Endothelial cell of umbilical vein (primary cell): Measurements from ENCODE around the gene LIPA.

ENCODE experiments used
- CTCF ChIP-seq, 2 donors: IDR thresholded peaks; 1 replicate in 1 of 2; 2 replicates in 1 of 2; pipeline ENCODE4 v1.5.1; 2011; ENCODE audit warnings: low read length in 2 of 2, mild to moderate bottlenecking in 2 of 2, moderate library complexity in 2 of 2, control low read depth in 1 of 2, inconsistent platforms in 1 of 2, low read depth in 1 of 2; ENCODE audit not compliant: insufficient read depth in 1 of 2; ENCODE audit errors: extremely low read depth in 1 of 2
- EZH2 ChIP-seq: IDR thresholded peaks from 2 replicates; pipeline ENCODE4 v1.6.1; 2012; ENCODE audit warnings: borderline replicate concordance, low read depth, mild to moderate bottlenecking, moderate library complexity, low read length, inconsistent platforms; ENCODE audit not compliant: severe bottlenecking
- FOS ChIP-seq: IDR thresholded peaks from 2 replicates; pipeline ENCODE4 v1.6.1; 2011; ENCODE audit warnings: mild to moderate bottlenecking, low read length, moderate library complexity, borderline replicate concordance; ENCODE audit not compliant: insufficient read depth
- GATA2 ChIP-seq: IDR thresholded peaks from 2 replicates; pipeline ENCODE4 v1.7.0; 2011; ENCODE audit warnings: low read depth, mild to moderate bottlenecking, moderate library complexity, mixed read lengths, low read length; ENCODE audit not compliant: insufficient read length, insufficient read depth
- MAX ChIP-seq: IDR thresholded peaks from 2 replicates; pipeline ENCODE4 v1.6.1; 2011; ENCODE audit not compliant: insufficient read depth, insufficient read length
- MYC ChIP-seq: IDR thresholded peaks from one replicate; pipeline ENCODE4 v1.6.1; 2011; ENCODE audit warnings: mild to moderate bottlenecking, low read depth, low read length
- POLR2A ChIP-seq: IDR thresholded peaks from 2 replicates; pipeline ENCODE4 v1.6.1; 2012; ENCODE audit warnings: low read depth, mild to moderate bottlenecking, control low read depth, low read length
- POLR2AphosphoS5 ChIP-seq: IDR thresholded peaks from 2 replicates; pipeline ENCODE4 v1.6.1; 2012; ENCODE audit warnings: low read depth, mild to moderate bottlenecking, control low read depth, low read length, moderate library complexity; ENCODE audit not compliant: insufficient read depth

GRCh38 chr10:89201345-89202032 is 50.1 kb downstream of the LIPA start:
- TF ChIP-seq CTCF (IDR thresholded peaks at IDR 0.05; ENCODE audit: extremely low read depth in 1 of 2, insufficient read depth in 1 of 2, low read depth in 1 of 2, low read length in 2 of 2), result no peak
- TF ChIP-seq GATA2, result no peak
- no peak for TF ChIP-seq POLR2A
- no peak for TF ChIP-seq POLR2AphosphoS5
- no peak for TF ChIP-seq EZH2
- TF ChIP-seq MYC, result no peak
- TF ChIP-seq MAX, result no peak
- TF ChIP-seq FOS, result no peak
